Measurements from ENCODE around the gene MAGOH.
A peak's percentile ranks its signal among the peaks of the same experiment; 100 is the strongest.
"Not testable (repeated sequence)": the region's sequence is repeated elsewhere in the genome, so short reads cannot be mapped to it uniquely, and the experiment has no call there.

MAGOH gene

GRCh38 chr1:53220171-53220961 lies 18.0 kb downstream of the MAGOH start, which contains the start of gene CZIB:
TSS of gene CZIB (minus strand) at chr1:53220634. CDS start at chr1:53220575, 59 bp downstream.
- DNase-seq (ENCODE audit: low read depth): peak; percentile 89

DNA sequence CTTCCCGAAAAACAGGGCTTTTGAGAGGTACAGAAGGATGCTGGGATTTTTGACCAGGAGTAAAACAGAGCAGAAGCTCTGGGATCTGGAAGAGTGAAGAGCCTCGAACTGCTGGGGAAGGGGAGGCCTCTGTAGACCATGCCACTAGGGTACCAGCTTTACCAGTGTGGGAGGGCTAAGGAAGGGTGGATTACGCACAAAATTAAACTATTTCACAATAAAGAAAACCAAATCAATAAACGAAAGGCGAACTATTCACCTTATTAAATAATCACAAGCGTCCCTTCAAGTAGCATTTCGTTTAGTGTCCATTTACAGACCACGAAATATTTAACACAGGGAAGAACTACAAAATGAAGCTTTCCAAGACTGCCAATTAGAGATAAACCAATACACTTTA lies 18.6 kb downstream of the MAGOH start:
- no peak for DNase-seq (ENCODE audit: low read depth)

DNA sequence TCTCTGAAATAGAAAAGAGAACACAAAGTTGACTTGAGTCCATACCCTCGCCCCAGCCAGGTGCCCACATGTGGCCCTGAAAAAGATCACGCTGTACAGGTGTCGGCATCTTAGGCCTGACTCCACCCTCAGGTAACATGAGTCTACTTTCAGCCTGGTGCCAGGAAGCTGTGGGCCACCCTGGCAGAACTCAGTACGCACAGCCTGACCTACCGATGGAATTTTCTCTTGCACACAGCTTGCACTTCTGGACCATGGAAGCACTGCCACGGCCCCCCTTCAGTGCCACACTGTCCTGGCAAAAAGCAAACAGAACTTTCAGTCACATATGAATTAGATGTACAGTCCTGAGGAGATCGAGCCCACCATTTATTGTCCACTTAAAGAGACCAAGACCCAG lies 20.1 kb downstream of the MAGOH start:
- DNase-seq (ENCODE audit: low read depth): no peak

DNA sequence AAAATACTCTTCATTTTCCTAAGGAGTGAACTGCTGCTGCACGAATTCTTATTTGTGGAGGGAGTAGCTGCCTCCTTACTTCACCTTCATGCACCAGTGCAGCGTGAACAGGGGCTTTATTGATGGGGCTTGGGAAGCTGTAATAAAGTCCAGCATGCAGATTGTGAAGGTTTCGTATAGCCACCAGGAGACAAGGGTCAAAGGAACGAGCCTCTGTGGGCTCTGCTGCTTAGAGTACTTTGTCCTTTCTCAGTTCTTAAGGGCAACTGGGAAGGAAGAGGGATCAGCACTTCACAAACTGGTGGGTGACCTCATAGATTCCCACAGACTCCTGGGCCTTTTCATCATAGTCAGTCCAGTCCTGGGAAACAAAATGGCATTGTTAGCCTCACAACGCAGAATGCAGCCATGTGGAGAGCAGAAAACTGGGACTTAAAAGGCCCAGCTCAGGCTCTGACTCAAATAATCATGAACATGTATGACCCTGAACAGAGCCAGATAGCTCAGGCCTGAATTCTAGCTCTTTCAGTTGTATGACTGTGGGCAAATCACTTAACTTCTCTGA lies 23.9 kb downstream of the MAGOH start:
- no peak for DNase-seq (ENCODE audit: low read depth)

DNA sequence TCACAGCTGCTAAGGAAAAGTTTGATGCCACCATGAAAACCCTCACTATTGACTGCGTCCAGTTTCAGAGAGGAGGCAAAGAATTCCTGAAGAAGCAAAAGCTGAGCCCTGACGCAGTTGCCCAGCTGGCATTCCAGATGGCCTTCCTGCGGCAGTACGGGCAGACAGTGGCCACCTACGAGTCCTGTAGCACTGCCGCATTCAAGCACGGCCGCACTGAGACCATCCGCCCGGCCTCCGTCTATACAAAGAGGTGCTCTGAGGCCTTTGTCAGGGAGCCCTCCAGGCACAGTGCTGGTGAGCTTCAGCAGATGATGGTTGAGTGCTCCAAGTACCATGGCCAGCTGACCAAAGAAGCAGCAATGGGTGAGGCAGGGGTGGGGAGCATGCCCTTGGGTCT lies 27.4 kb downstream of the MAGOH start:
- DNase-seq (ENCODE audit: low read depth): no peak

DNA sequence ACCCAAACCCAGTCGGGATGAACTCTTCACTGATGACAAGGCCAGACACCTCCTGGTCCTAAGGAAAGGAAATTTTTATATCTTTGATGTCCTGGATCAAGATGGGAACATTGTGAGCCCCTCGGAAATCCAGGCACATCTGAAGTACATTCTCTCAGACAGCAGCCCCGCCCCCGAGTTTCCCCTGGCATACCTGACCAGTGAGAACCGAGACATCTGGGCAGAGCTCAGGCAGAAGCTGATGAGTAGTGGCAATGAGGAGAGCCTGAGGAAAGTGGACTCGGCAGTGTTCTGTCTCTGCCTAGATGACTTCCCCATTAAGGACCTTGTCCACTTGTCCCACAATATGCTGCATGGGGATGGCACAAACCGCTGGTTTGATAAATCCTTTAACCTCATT lies 28.0 kb downstream of the MAGOH start:
- DNase-seq (ENCODE audit: low read depth): no peak

- DNase-seq (ENCODE audit: low read depth): no peak
Observed at GRCh38 chr1:53207726-53208125, 30.6 kb downstream of the MAGOH start.

- DNase-seq (ENCODE audit: low read depth): no peak
Observed at GRCh38 chr1:53206735-53207379, 31.5 kb downstream of the MAGOH start.

DNA sequence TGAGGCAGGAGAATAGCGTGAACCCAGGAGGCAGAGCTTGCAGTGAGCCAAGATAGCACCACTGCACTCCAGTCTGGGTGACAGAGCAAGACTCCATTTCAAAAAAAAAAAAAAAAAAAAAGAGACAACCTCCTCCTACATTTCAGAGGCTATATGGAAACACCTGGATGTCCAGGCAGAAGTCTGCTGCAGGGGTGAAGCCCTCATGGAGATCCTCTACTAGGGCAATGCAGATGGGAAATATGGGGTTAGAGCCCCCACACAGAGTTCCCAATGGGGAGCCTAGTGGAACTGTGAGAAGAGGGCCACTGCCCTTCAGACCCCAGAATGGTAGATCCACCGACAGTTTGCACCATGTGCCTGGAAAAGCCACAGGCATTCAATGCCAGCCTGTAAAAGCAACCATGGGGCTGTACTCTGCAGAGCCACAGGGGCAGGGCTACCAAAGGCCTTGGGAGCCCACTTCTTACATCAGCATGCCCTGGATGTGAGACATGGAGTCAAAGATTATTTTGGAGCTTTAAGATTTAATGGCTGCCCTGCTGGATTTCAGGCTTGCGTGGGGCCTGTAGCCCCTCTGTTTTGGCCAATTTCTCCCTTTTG lies 32.1 kb downstream of the MAGOH start:
- DNase-seq (ENCODE audit: low read depth): not testable (repeated sequence)

DNA sequence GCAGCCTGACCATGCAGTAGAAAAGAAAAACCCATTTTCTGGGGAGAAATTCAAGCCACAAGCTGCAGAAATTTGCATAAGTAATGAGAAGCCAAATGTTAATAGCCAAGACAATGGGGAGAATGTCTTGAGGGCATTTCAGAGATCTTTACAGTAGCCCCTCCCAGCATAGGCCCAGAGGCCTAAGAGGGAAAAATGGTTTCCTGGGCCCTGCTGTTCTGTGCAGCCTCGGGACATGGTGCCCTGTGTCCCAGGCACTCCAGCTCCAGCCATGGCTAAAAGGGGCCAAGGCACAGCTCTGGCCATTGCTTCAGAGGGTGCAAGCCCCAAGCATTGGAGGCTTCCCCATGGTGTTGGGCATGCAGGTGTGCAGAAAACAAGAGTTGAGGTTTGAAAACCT lies 32.8 kb downstream of the MAGOH start:
- DNase-seq (ENCODE audit: low read depth): not testable (repeated sequence)

DNA sequence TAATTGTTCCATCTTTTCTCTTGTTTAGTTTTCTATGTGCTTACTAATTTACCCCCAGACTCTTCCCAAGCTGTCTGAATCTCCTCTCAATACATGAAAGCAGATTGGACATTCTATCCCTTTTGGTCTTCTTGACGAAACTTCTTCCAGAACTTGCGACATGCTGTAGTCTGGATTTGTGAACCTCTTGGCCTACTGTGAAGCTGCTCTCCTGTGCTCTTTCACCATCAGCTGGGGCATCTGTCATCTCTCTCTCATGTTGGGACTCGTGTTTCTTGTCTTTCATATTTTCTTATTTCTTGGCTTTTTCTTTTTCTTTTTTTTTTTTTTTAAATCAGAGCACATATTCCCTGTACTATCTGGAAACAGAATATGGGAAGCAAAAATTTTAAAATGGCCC lies 34.9 kb downstream of the MAGOH start:
- DNase-seq (ENCODE audit: low read depth): no peak

GRCh38 chr1:53198241-53198651 lies 40.1 kb downstream of the MAGOH start:
- DNase-seq (ENCODE audit: low read depth): no peak

DNA sequence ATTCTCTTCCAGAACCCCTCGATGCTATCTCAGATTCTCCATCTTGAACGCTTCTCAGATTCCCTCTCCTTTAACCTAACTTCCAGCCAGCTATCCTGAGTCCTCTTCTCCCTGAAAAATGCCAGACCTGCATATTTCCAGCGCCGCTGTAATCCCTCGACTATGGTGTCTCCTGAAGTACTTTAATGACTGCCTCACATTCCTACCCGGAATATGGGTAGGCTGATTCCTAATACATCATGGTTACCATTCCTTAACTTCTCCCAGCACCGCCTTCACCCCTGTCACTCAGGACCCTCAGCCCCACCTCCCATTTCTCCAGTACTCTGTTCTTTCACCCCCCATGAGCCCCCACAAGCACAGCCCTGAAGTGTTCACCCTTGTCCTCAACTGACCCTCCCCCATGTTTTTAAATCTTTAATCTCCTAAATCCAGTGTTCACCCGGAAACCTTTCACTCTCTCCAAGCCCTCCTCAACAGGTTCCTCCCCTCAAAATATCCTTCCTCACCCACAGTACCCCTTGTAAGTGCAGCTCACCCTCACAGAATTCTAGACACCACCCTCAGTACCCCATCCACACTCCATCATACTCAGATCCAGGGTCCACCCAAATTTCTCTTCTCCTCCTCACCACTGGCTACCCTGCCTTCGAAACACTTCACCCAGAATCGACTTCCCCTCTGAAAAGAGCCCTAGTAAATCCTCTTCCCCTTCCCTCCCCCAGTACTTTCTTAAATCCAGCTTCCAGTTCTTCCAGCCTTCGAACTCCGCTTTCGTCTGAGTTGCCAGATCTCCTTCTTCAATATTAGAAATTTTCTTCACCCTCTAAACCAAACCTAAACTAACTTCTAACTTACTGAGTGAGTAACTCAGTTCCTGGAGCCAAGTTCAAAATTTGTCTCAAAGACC lies 40.8 kb downstream of the MAGOH start:
- no peak for DNase-seq (ENCODE audit: low read depth)

GRCh38 chr1:53196485-53197290 lies 41.6 kb downstream of the MAGOH start, which contains the start of gene CPT2:
TSS of gene CPT2 (plus strand) at chr1:53196824. CDS start at chr1:53196944, 120 bp downstream.
- peak; percentile 87 for DNase-seq (ENCODE audit: low read depth)

- DNase-seq (ENCODE audit: low read depth): no peak
Observed at GRCh38 chr1:53196017-53196484, 42.3 kb downstream of the MAGOH start.

DNA sequence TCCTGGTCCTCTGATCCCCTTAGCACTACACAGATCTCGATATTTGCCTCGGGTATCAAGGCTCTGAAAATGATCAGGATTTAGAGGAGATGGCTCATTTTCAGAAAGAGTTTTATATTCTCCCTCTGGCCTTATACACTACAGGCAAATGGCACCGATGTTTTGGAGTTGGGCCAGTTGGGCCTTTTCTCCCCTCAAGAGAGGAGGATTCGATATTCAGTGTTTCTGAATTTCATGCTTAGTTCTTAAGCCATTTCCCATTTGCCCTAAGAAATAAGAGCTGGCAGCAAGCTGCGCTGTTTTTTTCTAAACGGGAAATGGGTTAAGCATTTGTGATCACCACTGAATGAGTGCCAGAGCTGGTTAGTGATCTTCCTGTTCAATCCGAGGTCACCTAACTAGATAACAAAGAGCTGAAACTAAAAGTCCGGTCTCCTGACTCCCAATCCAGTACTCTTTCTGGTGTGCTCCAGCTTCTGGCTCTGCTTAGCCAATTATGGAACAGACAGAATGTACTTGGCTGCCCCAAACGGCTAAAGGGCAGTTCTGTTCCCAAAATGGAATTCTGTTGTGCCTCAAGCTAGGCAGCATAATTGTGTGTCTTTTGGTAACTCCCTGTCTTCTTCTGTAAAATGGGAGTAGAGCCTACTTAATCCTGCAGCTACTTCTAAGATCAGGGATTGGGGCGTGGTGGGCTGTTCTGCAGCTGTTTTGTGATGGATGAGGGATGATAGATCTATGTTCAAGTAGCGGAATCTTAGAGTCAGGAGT lies 42.9 kb downstream of the MAGOH start:
- DNase-seq (ENCODE audit: low read depth): no peak

- DNase-seq (ENCODE audit: low read depth): no peak
Observed at GRCh38 chr1:53190210-53190611, 48.1 kb downstream of the MAGOH start.

DNA sequence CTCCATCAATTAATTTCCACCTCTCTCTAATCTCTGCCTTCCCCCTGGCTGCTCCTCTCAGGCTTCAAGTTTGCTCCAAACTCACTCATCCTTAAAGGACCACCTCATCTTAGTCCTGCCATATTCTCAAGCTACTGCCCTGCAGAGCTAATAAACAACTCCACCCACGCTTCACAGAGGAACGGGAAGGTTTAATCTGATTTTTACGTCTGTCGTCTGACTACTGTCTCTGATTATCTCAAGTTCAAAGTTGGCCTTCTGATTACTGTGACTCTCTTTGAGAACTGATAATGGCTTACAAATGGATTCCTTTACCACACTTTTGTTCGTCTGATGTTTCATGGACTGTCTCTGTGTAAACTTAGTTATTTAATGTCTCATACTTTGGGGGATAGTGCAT lies 49.3 kb downstream of the MAGOH start:
- no peak for DNase-seq (ENCODE audit: low read depth)

GRCh38 chr1:53188099-53188498 lies 50.2 kb downstream of the MAGOH start:
- DNase-seq (ENCODE audit: low read depth): no peak

DNA sequence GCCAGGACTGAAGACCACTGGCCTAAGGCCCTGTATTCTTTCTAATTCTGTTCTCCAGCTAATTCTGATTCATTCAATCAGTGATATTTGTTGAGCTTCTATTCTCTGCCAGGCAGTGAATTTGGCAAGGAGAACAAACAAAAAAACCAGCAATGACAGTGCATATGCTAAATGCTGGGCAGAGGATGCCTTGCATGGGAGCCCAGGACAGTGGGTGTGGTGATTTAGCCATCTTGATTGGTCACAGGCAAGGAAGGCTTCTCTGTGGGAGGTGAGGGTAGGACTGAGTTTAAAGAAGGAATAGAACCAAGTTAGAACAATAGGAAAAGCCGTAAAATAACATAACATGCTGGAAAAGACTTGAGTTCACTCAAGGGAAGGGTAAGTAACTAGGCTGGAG lies 50.9 kb downstream of the MAGOH start:
- no peak for DNase-seq (ENCODE audit: low read depth)

All from activated T-cell treated with anti-CD3 and anti-CD28 coated beads for 1 hour (primary cell).